GM12878 (cell line): ENCODE results near the gene RAB12. TPM values are rescaled to one million over a fixed set of nuclear protein-coding genes. Genes with fewer than 3 reads are reported as not detected.
A peak's percentile ranks its signal among the peaks of the same experiment; 100 is the strongest.
"Not testable (repeated sequence)": the region's sequence is repeated elsewhere in the genome, so short reads cannot be mapped to it uniquely, and the experiment has no call there.

ENCODE experiments used
- ATAC-seq: fragments of 200-7000 bp; cut with Tn5 transposase; 3 replicates; pipeline ENCODE4 v1.9.1; 2020; ENCODE audit warnings: mild to moderate bottlenecking, moderate library complexity
- BruUV-seq: library from RNA; stranded (reverse); fragments of 400-500 nt; replicated peaks from 2 replicates; lab custom pipeline; 2021; lab: Mats Ljungman, UMichigan
- CTCF ChIA-PET: fragments of 300-600 bp; sonication (Branson Sonifier 250); formaldehyde crosslinking; extraction: SDS; loops from one replicate; lab custom pipeline; 2021; ENCODE audit warnings: inconsistent platforms; lab: Yijun Ruan, JAX
- POLR2A ChIA-PET: fragments of 350-600 bp; formaldehyde crosslinking; extraction: SDS; loops from one replicate; lab custom pipeline; 2021; ENCODE audit warnings: inconsistent platforms; lab: Charles Lee
- RAD21 ChIA-PET: fragments of 300-600 bp; sonication (Branson Sonifier 250); formaldehyde crosslinking; loops from one replicate; lab custom pipeline; 2023; ENCODE audit warnings: antibody characterized with exemption; ENCODE audit not compliant: unreplicated experiment; lab: Charles Lee
- SMC1A ChIA-PET: fragments of 300-600 bp; sonication (Branson Sonifier 250); formaldehyde crosslinking; loops from one replicate; lab custom pipeline; 2023; ENCODE audit not compliant: unreplicated experiment, uncharacterized antibody; lab: Charles Lee
- DNase-seq: peaks from one replicate; pipeline ENCODE4 v3.0.0-alpha.2; 2011; ENCODE audit warnings: low read depth, low spot score
- FAIRE-seq: peaks from 3 replicates; lab custom pipeline; 2011; peaks lifted over from hg19 to GRCh38; lab: Jason Lieb, UNC
- H2AFZ ChIP-seq: 2 replicates; pipeline ENCODE4 v1.6.0; 2011; ENCODE audit warnings: low read depth, low read length, control low read depth; ENCODE audit not compliant: control insufficient read depth
- H3K27ac ChIP-seq: 2 replicates; pipeline ENCODE4 v1.5.1; 2011; ENCODE audit warnings: control low read depth; ENCODE audit not compliant: control insufficient read depth, insufficient read depth
- H3K27me3 ChIP-seq, 2 experiments: replicated peaks in 1 of 2; 2 replicates each; pipeline versions ENCODE4 v1.6.0 to v1.6.1; 2011; ENCODE audit warnings: low read length in 1 of 2; ENCODE audit not compliant: control insufficient read depth in 2 of 2, insufficient read depth in 2 of 2
- H3K36me3 ChIP-seq, 2 experiments: 2 replicates each; pipeline ENCODE4 v1.5.1; 2011; ENCODE audit warnings: low read length in 1 of 2; ENCODE audit not compliant: control insufficient read depth in 2 of 2, insufficient read depth in 2 of 2
- H3K4me1 ChIP-seq: 2 replicates; pipeline ENCODE4 v1.6.1; 2011; ENCODE audit warnings: mild to moderate bottlenecking, low read length, moderate library complexity, mixed read lengths; ENCODE audit not compliant: control insufficient read depth, insufficient read depth
- H3K4me2 ChIP-seq: 2 replicates; pipeline ENCODE4 v1.6.0; 2011; ENCODE audit warnings: control low read depth; ENCODE audit not compliant: control insufficient read depth, insufficient read depth
- H3K4me3 ChIP-seq: fragments of 200-600 bp; sonication (generic); 2 replicates; pipeline ENCODE4 v1.5.1; 2016
- H3K79me2 ChIP-seq: 2 replicates; pipeline ENCODE4 v1.6.0; 2011; ENCODE audit warnings: low read length; ENCODE audit not compliant: control insufficient read depth, insufficient read depth
- H3K9ac ChIP-seq: 2 replicates; pipeline ENCODE4 v1.8.0; 2011; ENCODE audit warnings: low read length, control low read depth, mixed read lengths; ENCODE audit not compliant: control insufficient read depth, insufficient read depth
- H3K9me3 ChIP-seq: replicated peaks from 3 replicates; pipeline ENCODE4 v1.5.1; 2011; ENCODE audit warnings: mild to moderate bottlenecking, low read length; ENCODE audit not compliant: control insufficient read depth, insufficient read depth
- H4K20me1 ChIP-seq: 2 replicates; pipeline ENCODE4 v1.6.0; 2011; ENCODE audit not compliant: control insufficient read depth, insufficient read depth
- CEBPB ChIP-seq, 2 experiments: fragments of 150-350 bp in 1 of 2; IDR thresholded peaks; 2 replicates each; pipeline ENCODE4 v1.6.1; 2012 to 2014; ENCODE audit warnings: low read depth in 2 of 2, low read length in 2 of 2, borderline replicate concordance in 1 of 2, inconsistent platforms in 1 of 2
- CTCF ChIP-seq, 3 experiments: IDR thresholded peaks in 2 of 3; conservative IDR thresholded peaks in 1 of 3; 2 replicates each; pipeline ENCODE4 v1.5.1; 2011; ENCODE audit warnings: low read depth in 3 of 3, low read length in 3 of 3, mild to moderate bottlenecking in 3 of 3, control low read depth in 2 of 3, moderate library complexity in 2 of 3, inconsistent platforms in 1 of 3, mixed read lengths in 1 of 3; ENCODE audit not compliant: control insufficient read depth in 2 of 3, insufficient read depth in 1 of 3; ENCODE audit errors: extremely low read depth in 1 of 3
- POLR2A ChIP-seq: IDR thresholded peaks from 2 replicates; pipeline ENCODE4 v1.6.1; 2011; ENCODE audit warnings: low read depth, mild to moderate bottlenecking, low read length
- ZNF217 ChIP-seq: fragments of 450-650 bp; IDR thresholded peaks from 2 replicates; pipeline ENCODE4 v1.6.1; 2017; ENCODE audit warnings: antibody characterized with exemption, mild to moderate bottlenecking
- ZNF274 ChIP-seq: IDR thresholded peaks from one replicate; pipeline ENCODE4 v1.8.0; 2011; ENCODE audit not compliant: insufficient read length, insufficient read depth
- WGBS: methylation state at CpG from one replicate; pipeline ENCODE4 v1.1.6; 2016; ENCODE audit warnings: low lambda C conversion rate; ENCODE audit not compliant: insufficient replicate concordance, insufficient coverage; ENCODE audit errors: missing lambda C conversion rate; 5-methylcytosine and 5-hydroxymethylcytosine counted together
- in situ Hi-C: fragments of 300-500 bp; cut with MboI; formaldehyde crosslinking; loops from 9 replicates; pipeline ENCODE4 v1.14.3; 2018; ENCODE audit warnings: mixed read lengths
- intact Hi-C: fragments of 100-400 bp; cut with micrococcal nuclease; formaldehyde crosslinking; loops from one replicate; pipeline ENCODE4 v1.14.2; 2022; ENCODE audit not compliant: unreplicated experiment
- polyA plus RNA-seq, 11 experiments: library from polyadenylated mRNA; depleted of rRNA in 4 of 11; unstranded in 6 of 11; stranded (reverse) in 5 of 11; fragments of >200 nt; fragmentation: Nextera tagmentation in 4 of 11; fragmentation: Illumina TruSeq in 1 of 11; extraction: Ambion mirVana in 4 of 11; extraction: Trizol in 1 of 11; gene quantifications; 1 replicate in 1 of 11; 2 replicates in 10 of 11; pipeline versions ENCODE4 v1.2.1 to v1.2.3, GENCODE V29; 2011 to 2016; ENCODE audit warnings: inconsistent platforms in 2 of 11, missing spikeins in 2 of 11, low read depth in 1 of 11
- total RNA-seq, 4 experiments: library from RNA; depleted of rRNA in 3 of 4; stranded (reverse); fragments of >200 nt in 3 of 4; fragmentation: Illumina TruSeq in 1 of 4; extraction: Trizol in 1 of 4; gene quantifications; 2 replicates each; pipeline versions ENCODE4 v1.2.1 to v1.2.3, GENCODE V29; 2013 to 2021
- TF ChIP-seq, protein P1 (sequence below): fragments of 450-650 bp; formaldehyde crosslinking; IDR thresholded peaks from 2 replicates; pipeline ENCODE4 v1.5.0; 2022; ENCODE audit warnings: mild to moderate bottlenecking, missing genetic modification characterization

The RAB12 gene
- total and polyA plus RNA-seq, 10 of the 15 experiments (the other 5 are each of a cell fraction or from before 2014, with no cell fraction given): 0.71 to 29.8 (median 14.0) TPM

DNA sequence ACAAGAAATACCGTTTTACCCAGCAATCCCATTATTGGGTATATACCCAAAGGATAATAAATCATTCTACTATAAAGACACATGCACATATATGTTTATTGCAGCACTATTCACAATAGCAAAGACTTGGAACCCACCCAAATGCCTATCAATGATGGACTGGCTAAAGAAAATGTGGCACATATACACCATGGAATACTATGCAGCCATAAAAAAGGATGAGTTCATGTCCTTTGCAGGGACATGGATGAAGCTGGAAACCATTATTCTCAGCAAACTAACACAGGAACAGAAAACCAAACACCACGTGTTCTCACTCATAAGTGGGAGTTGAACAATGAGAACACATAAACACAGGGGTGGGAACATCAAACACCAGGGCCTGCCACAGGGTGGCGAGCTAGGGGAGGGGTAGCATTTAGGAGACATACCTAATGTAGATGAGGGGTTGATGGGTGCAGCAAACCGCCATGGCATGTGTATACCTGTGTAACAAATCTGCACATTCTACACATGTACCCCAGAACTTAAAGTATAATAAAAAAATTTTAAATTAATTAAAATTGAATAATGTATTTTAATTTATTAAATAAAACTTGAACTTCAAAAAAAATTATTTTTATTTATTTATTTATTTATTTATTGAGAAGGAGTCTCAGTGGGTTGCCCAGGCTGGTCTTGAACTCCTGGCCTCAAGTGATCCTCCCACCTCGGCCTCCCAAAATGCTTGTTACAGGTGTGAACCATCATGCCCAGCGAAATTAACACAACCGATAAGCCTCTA is 42.4 kb downstream of the RAB12 start:
- in situ Hi-C loops, H3K9ac ChIP-seq, H3K4me1 ChIP-seq, H3K27ac ChIP-seq, H3K36me3 ChIP-seq, H4K20me1 ChIP-seq, H3K27me3 ChIP-seq, H2AFZ ChIP-seq, H3K9me3 ChIP-seq, FAIRE-seq, H3K4me2 ChIP-seq, BruUV-seq, DNase-seq, SMC1A ChIA-PET, H3K79me2 ChIP-seq, ATAC-seq, H3K4me3 ChIP-seq, POLR2A ChIA-PET: not testable (repeated sequence)
- whole genome bisulfite sequencing: 52% methylated on average over 7 of the region's 7 CpGs
- ChIA-PET RAD21 (interaction anchor here (0.5 kb wide), 1 partner anchor 416 kb away, joined by 3 read pairs; no protein-coding TSS in a partner anchor), CTCF (interaction anchor here (0.6 to 2.4 kb wide), 4 partner anchors 63 to 340 kb away, joined by 3 to 11 read pairs (median 6); no protein-coding TSS in a partner anchor)
- intact Hi-C loops: loop anchor here (5.0 to 10.0 kb wide), 2 partner anchors 46 to 493 kb away; no protein-coding TSS in a partner anchor

DNA sequence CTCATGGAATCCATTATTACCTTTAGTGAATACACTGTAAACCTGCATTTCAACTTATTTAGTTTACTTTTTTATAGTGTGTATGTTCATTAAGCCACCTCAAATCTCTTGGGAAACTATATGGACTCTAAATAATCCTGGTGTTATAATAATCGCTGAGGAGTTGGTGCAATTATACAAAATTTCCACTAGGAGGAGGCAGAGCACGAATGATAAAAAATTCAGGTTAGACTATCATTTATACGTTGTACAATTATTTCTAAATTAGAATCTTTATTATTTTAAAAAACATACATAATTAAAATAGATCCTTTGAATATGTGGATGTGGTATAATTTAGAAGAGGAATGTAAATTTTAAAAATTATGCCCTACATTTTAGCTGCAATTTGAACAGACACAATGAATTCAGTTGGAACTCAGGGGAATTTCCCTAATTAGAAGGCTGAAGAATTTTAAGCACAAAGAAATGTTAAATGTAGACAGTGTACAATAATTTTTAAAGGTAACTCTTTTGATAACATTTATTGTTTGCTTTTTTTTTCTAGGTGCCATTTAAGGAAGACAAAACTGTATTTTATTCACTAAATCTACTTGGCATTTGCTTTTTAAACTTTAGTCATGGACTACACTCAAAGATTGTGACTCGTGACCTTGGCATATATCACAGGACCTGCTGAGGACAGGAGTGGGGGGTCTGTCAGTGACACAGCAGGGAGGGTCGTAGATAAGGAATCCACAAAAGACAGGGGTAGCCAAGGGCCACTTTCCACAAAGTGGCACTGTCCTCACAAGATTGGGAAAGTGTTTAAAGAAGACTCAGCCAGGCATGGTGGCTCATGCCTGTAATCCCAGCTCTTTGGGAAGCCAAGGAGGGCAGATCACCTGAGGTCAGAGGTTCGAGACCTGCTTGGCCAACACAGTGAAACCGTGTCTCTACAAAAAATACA is 45.5 kb downstream of the RAB12 start:
- H3K4me2 ChIP-seq: no peak overlapping the region
- ChIA-PET POLR2A (interaction anchor here (0.6 to 0.7 kb wide), 2 partner anchors 87 to 956 kb away, joined by 3 read pairs; no protein-coding TSS in a partner anchor), RAD21 (interaction anchor here (1.7 to 3.1 kb wide), 6 partner anchors 8 to 862 kb away, joined by 4 to 15 read pairs (median 8); no protein-coding TSS in a partner anchor), SMC1A (interaction anchor here (0.7 to 3.6 kb wide), 14 partner anchors 11 to 861 kb away, joined by 3 to 27 read pairs (median 3); no protein-coding TSS in a partner anchor), CTCF (interaction anchor here (0.6 to 5.0 kb wide), 24 partner anchors 8 to 1863 kb away, joined by 3 to 62 read pairs (median 5); no protein-coding TSS in a partner anchor)
- no peak overlapping the region for H3K4me3 ChIP-seq
- in situ Hi-C loops: loop anchor here (5.0 kb wide), 1 partner anchor 333 kb away; no protein-coding TSS in a partner anchor
- H3K79me2 ChIP-seq: no peaks in the 10 kb centered on the region
- no peaks in the 10 kb centered on the region for H3K9me3 ChIP-seq
- DNase-seq: no peak
- no peaks in the 10 kb centered on the region; a peak in 1 of 4 replicates for H3K27me3 ChIP-seq
- BruUV-seq: no TSS peak
- no peak overlapping the region for H2AFZ ChIP-seq
- intact Hi-C loops: loop anchor here (1.0 to 10.0 kb wide), 3 partner anchors 43 to 490 kb away; no protein-coding TSS in a partner anchor
- WGBS: 1% methylated on average over 7 of the region's 7 CpGs
- H3K9ac ChIP-seq: no peak overlapping the region
- H3K4me1 ChIP-seq: no peaks in the 10 kb centered on the region
- H3K36me3 ChIP-seq: no peaks in the 10 kb centered on the region
- no peak for FAIRE-seq
- peak; percentile 47; the same call in 1 of the 3 replicates for ATAC-seq
- no peak overlapping the region for H3K27ac ChIP-seq
- no peaks in the 10 kb centered on the region for H4K20me1 ChIP-seq
- TF ChIP-seq CEBPB (IDR thresholded peaks at IDR 0.05; ENCODE audit: borderline replicate concordance in 1 of 2, low read depth in 2 of 2, low read length in 2 of 2) (no peak), CTCF (IDR thresholded peaks at IDR 0.05 in 2 of 3, conservative IDR thresholded peaks at IDR 0.05 in 1 of 3; ENCODE audit: control insufficient read depth in 2 of 3, extremely low read depth in 1 of 3, insufficient read depth in 1 of 3, low read depth in 3 of 3, low read length in 3 of 3) (peak; percentile 51 to 71 (median 70); a peak in 5 of 6 replicates), POLR2A (no peak), ZNF217 (no peak), ZNF274 (no peak)
- TF ChIP-seq, protein P1, sequence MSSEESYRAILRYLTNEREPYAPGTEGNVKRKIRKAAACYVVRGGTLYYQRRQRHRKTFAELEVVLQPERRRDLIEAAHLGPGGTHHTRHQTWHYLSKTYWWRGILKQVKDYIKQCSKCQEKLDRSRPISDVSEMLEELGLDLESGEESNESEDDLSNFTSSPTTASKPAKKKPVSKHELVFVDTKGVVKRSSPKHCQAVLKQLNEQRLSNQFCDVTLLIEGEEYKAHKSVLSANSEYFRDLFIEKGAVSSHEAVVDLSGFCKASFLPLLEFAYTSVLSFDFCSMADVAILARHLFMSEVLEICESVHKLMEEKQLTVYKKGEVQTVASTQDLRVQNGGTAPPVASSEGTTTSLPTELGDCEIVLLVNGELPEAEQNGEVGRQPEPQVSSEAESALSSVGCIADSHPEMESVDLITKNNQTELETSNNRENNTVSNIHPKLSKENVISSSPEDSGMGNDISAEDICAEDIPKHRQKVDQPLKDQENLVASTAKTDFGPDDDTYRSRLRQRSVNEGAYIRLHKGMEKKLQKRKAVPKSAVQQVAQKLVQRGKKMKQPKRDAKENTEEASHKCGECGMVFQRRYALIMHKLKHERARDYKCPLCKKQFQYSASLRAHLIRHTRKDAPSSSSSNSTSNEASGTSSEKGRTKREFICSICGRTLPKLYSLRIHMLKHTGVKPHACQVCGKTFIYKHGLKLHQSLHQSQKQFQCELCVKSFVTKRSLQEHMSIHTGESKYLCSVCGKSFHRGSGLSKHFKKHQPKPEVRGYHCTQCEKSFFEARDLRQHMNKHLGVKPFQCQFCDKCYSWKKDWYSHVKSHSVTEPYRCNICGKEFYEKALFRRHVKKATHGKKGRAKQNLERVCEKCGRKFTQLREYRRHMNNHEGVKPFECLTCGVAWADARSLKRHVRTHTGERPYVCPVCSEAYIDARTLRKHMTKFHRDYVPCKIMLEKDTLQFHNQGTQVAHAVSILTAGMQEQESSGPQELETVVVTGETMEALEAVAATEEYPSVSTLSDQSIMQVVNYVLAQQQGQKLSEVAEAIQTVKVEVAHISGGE (CRISPR knock-in tag): no peak
